Measurements from ENCODE around the gene FMNL2.

- TF ChIP-seq CTCF (IDR thresholded peaks at IDR 0.05) (no peak), ZFX (IDR thresholded peaks at IDR 0.05; ENCODE audit: borderline replicate concordance) (no peak)
Measured at GRCh38 chr2:152655880-152656279, 320.9 kb downstream of the FMNL2 start.
